ENCODE data around the gene CCDC174. TPM values are rescaled to one million over a fixed set of nuclear protein-coding genes. Genes with fewer than 3 reads are reported as not detected.

The CCDC174 gene
- total and polyA plus RNA-seq, 2 donors (not counting 3 experiments of a cell fraction or from before 2014, with no cell fraction given), result 4.7 to 16.6 TPM

DNA sequence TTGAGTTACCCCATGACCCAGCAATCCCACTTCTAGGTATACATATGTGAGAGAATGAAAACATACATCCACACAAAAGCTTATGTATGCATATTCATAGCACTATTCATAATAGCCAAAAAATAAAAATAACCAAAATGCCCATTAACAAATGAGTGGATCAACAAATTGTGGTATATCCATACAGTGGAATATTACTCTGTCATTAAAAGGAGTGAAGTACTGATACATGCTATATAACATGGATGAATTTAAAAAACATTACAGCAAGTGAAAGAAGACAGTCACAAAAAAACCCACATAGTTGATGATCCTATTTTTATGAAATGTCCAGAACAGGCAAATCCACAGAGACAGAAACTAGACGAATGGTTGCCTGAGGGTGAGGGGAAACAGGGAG is 28.6 kb downstream of the CCDC174 start:
- TF ChIP-seq MYC (IDR thresholded peaks at IDR 0.05; ENCODE audit: low read depth, low read length), result no peak
- TF ChIP-seq, protein P1, sequence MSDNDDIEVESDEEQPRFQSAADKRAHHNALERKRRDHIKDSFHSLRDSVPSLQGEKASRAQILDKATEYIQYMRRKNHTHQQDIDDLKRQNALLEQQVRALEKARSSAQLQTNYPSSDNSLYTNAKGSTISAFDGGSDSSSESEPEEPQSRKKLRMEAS (IDR thresholded peaks at IDR 0.05; ENCODE audit: insufficient read depth, insufficient read length), result no peak
- TF ChIP-seq FOS (IDR thresholded peaks at IDR 0.05; ENCODE audit: borderline replicate concordance, insufficient read depth, low read length), result no peak
- TF ChIP-seq, protein P2, sequence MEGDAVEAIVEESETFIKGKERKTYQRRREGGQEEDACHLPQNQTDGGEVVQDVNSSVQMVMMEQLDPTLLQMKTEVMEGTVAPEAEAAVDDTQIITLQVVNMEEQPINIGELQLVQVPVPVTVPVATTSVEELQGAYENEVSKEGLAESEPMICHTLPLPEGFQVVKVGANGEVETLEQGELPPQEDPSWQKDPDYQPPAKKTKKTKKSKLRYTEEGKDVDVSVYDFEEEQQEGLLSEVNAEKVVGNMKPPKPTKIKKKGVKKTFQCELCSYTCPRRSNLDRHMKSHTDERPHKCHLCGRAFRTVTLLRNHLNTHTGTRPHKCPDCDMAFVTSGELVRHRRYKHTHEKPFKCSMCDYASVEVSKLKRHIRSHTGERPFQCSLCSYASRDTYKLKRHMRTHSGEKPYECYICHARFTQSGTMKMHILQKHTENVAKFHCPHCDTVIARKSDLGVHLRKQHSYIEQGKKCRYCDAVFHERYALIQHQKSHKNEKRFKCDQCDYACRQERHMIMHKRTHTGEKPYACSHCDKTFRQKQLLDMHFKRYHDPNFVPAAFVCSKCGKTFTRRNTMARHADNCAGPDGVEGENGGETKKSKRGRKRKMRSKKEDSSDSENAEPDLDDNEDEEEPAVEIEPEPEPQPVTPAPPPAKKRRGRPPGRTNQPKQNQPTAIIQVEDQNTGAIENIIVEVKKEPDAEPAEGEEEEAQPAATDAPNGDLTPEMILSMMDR (IDR thresholded peaks at IDR 0.05; ENCODE audit: extremely low read depth in 1 of 2, insufficient read depth in 1 of 2, low read depth in 1 of 2, low read length in 2 of 2), result no peak
- no peak for TF ChIP-seq JUN (IDR thresholded peaks at IDR 0.05; ENCODE audit: borderline replicate concordance, insufficient read depth, insufficient read length, low read depth)
- TF ChIP-seq POLR2A (IDR thresholded peaks at IDR 0.05; ENCODE audit: low read depth, low read length), result no peak
- no peak for TF ChIP-seq GATA2 (IDR thresholded peaks at IDR 0.05; ENCODE audit: insufficient read depth, insufficient read length, low read depth, low read length)
- no peak for TF ChIP-seq POLR2AphosphoS5 (IDR thresholded peaks at IDR 0.05; ENCODE audit: insufficient read depth, low read depth, low read length)
- TF ChIP-seq EZH2 (IDR thresholded peaks at IDR 0.05; ENCODE audit: borderline replicate concordance, low read depth, low read length, severe bottlenecking), result no peak
- H3K4me2 ChIP-seq (ENCODE audit: insufficient read depth, low read length), result no peak overlapping the region
- no peaks in the 10 kb centered on the region for H3K4me1 ChIP-seq (ENCODE audit: control insufficient read depth, extremely low read depth, insufficient read depth, low read length)
- DNase-seq (ENCODE audit: low read depth, low spot score) (no peak), FAIRE-seq (no peak)
- ChIA-PET CTCF (interaction anchor here (1.2 to 2.8 kb wide), 2 partner anchors 101 to 241 kb away, joined by 3 to 14 read pairs; no protein-coding TSS in a partner anchor), POLR2A (no interaction called here)
- H3K4me3 ChIP-seq (replicated peaks in 1 of 3; ENCODE audit: insufficient read depth in 1 of 3, low read depth in 1 of 3, low read length in 3 of 3), result no peak overlapping the region
- H3K79me2 ChIP-seq (ENCODE audit: control insufficient read depth, insufficient read depth, low read length), result no peaks in the 10 kb centered on the region
- H3K27me3 ChIP-seq (ENCODE audit: control insufficient read depth in 2 of 2, insufficient read depth in 2 of 2, low read length in 2 of 2), result peaks cover 0 to 2% of the 10 kb centered on the region in 2 experiments
- no peaks in the 10 kb centered on the region for H3K36me3 ChIP-seq (ENCODE audit: control insufficient read depth in 2 of 2, extremely low read depth in 1 of 2, insufficient read depth in 2 of 2, low read length in 2 of 2)
- intact Hi-C loops (cut with micrococcal nuclease) (no loop called here), dilution Hi-C loops (cut with MboI; ENCODE audit: extremely low pct_ligation_motif_present, low sequenced_read_pairs) (no loop called here)
- H3K9me3 ChIP-seq (replicated peaks; ENCODE audit: control insufficient read depth, insufficient read depth, low read length), result no peaks in the 10 kb centered on the region
- no peak overlapping the region for H3K9ac ChIP-seq (replicated peaks; ENCODE audit: extremely low read depth, insufficient read depth, low read length)
- no peaks in the 10 kb centered on the region for H3K9me1 ChIP-seq (replicated peaks; ENCODE audit: control insufficient read depth, extremely low read depth, insufficient read depth, low read length)
- no peaks in the 10 kb centered on the region for H4K20me1 ChIP-seq (replicated peaks; ENCODE audit: control insufficient read depth, extremely low read depth, insufficient read depth, low read length)
- no peak overlapping the region for H3K27ac ChIP-seq (ENCODE audit: insufficient read depth, low read depth, low read length)
- no TSS peak for BruUV-seq (replicated peaks)
- no peak overlapping the region for H2AFZ ChIP-seq (ENCODE audit: low read depth, low read length)

Data from endothelial cell of umbilical vein (primary cell).